ENCODE results near the gene CCDC178. TPM values are rescaled to one million over a fixed set of nuclear protein-coding genes. Genes with fewer than 3 reads are reported as not detected.

CCDC178 gene
- total and polyA plus RNA-seq, 2 donors (not counting 3 experiments of a cell fraction or from before 2014, with no cell fraction given), result 0.80 to 1.6 TPM

GRCh38 chr18:33467531-33467930 is 27.0 kb upstream of the CCDC178 start:
- Histone ChIP-seq H3K4me3 (replicated peaks in 1 of 3; ENCODE audit: insufficient read depth in 1 of 3, low read depth in 1 of 3, low read length in 3 of 3) (no peak overlapping the region), H3K9me1 (replicated peaks; ENCODE audit: control insufficient read depth, extremely low read depth, insufficient read depth, low read length) (no peaks in the 10 kb centered on the region), H3K27ac (ENCODE audit: insufficient read depth, low read depth, low read length) (no peak overlapping the region), H3K27me3 (ENCODE audit: control insufficient read depth in 2 of 2, insufficient read depth in 2 of 2, low read length in 2 of 2) (no peaks in the 10 kb centered on the region), H2AFZ (ENCODE audit: low read depth, low read length) (no peak overlapping the region), H3K9me3 (replicated peaks; ENCODE audit: control insufficient read depth, insufficient read depth, low read length) (no peaks in the 10 kb centered on the region), H3K36me3 (ENCODE audit: control insufficient read depth in 2 of 2, extremely low read depth in 1 of 2, insufficient read depth in 2 of 2, low read length in 2 of 2) (no peaks in the 10 kb centered on the region), H3K4me2 (ENCODE audit: insufficient read depth, low read length) (no peak overlapping the region), H3K79me2 (ENCODE audit: control insufficient read depth, insufficient read depth, low read length) (no peaks in the 10 kb centered on the region), H3K9ac (replicated peaks; ENCODE audit: extremely low read depth, insufficient read depth, low read length) (no peak overlapping the region), H4K20me1 (replicated peaks; ENCODE audit: control insufficient read depth, extremely low read depth, insufficient read depth, low read length) (no peaks in the 10 kb centered on the region), H3K4me1 (ENCODE audit: control insufficient read depth, extremely low read depth, insufficient read depth, low read length) (no peaks in the 10 kb centered on the region)
- no peak for TF ChIP-seq GATA2 (IDR thresholded peaks at IDR 0.05; ENCODE audit: insufficient read depth, insufficient read length, low read depth, low read length)
- TF ChIP-seq EZH2 (IDR thresholded peaks at IDR 0.05; ENCODE audit: borderline replicate concordance, low read depth, low read length, severe bottlenecking), result no peak
- no peak for TF ChIP-seq POLR2AphosphoS5 (IDR thresholded peaks at IDR 0.05; ENCODE audit: insufficient read depth, low read depth, low read length)
- TF ChIP-seq, protein P1, sequence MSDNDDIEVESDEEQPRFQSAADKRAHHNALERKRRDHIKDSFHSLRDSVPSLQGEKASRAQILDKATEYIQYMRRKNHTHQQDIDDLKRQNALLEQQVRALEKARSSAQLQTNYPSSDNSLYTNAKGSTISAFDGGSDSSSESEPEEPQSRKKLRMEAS (IDR thresholded peaks at IDR 0.05; ENCODE audit: insufficient read depth, insufficient read length), result no peak
- no peak for TF ChIP-seq POLR2A (IDR thresholded peaks at IDR 0.05; ENCODE audit: low read depth, low read length)
- no peak for TF ChIP-seq MYC (IDR thresholded peaks at IDR 0.05; ENCODE audit: low read depth, low read length)
- TF ChIP-seq FOS (IDR thresholded peaks at IDR 0.05; ENCODE audit: borderline replicate concordance, insufficient read depth, low read length), result no peak
- TF ChIP-seq, protein P2, sequence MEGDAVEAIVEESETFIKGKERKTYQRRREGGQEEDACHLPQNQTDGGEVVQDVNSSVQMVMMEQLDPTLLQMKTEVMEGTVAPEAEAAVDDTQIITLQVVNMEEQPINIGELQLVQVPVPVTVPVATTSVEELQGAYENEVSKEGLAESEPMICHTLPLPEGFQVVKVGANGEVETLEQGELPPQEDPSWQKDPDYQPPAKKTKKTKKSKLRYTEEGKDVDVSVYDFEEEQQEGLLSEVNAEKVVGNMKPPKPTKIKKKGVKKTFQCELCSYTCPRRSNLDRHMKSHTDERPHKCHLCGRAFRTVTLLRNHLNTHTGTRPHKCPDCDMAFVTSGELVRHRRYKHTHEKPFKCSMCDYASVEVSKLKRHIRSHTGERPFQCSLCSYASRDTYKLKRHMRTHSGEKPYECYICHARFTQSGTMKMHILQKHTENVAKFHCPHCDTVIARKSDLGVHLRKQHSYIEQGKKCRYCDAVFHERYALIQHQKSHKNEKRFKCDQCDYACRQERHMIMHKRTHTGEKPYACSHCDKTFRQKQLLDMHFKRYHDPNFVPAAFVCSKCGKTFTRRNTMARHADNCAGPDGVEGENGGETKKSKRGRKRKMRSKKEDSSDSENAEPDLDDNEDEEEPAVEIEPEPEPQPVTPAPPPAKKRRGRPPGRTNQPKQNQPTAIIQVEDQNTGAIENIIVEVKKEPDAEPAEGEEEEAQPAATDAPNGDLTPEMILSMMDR (IDR thresholded peaks at IDR 0.05; ENCODE audit: extremely low read depth in 1 of 2, insufficient read depth in 1 of 2, low read depth in 1 of 2, low read length in 2 of 2), result no peak
- no peak for TF ChIP-seq JUN (IDR thresholded peaks at IDR 0.05; ENCODE audit: borderline replicate concordance, insufficient read depth, insufficient read length, low read depth)
- no peak for DNase-seq (ENCODE audit: low read depth, low spot score)
- FAIRE-seq, result no peak
- intact Hi-C loops (cut with micrococcal nuclease) (no loop called here), dilution Hi-C loops (cut with MboI; ENCODE audit: extremely low pct_ligation_motif_present, low sequenced_read_pairs) (no loop called here)
- ChIA-PET POLR2A (no interaction called here), CTCF (interaction anchor here (1.4 kb wide), 1 partner anchor 235 kb away, joined by 4 read pairs; no protein-coding TSS in a partner anchor)
- BruUV-seq (replicated peaks), result no TSS peak
